WTC11 (cell line): ENCODE results near the gene ZMPSTE24. TPM values are rescaled to one million over a fixed set of nuclear protein-coding genes. Genes with fewer than 3 reads are reported as not detected.

Experiments
- ATAC-seq: fragments of 200-7000 bp; cut with Tn5 transposase; 2 replicates; pipeline ENCODE4 v1.10.0; 2021; ENCODE audit warnings: mild to moderate bottlenecking, moderate library complexity
- CTCF ChIA-PET: fragments of 300-600 bp; sonication (Branson Sonifier 250); formaldehyde crosslinking; loops from one replicate; lab custom pipeline; 2021; ENCODE audit warnings: antibody characterized with exemption; lab: Charles Lee
- POLR2A ChIA-PET: fragments of 350-600 bp; sonication (Branson Sonifier 250); formaldehyde crosslinking; loops from one replicate; lab custom pipeline; 2021; ENCODE audit warnings: antibody characterized with exemption; lab: Charles Lee
- DNase-seq: peaks from one replicate; pipeline ENCODE4 v3.0.0; 2021; ENCODE audit warnings: low spot score
- H3K27ac Mint-ChIP-seq: 2 replicates; pipeline ENCODE4 v1.8.0; 2021; ENCODE audit warnings: mixed read lengths
- H3K27me3 Mint-ChIP-seq: 2 replicates; pipeline ENCODE4 v1.8.0; 2021; ENCODE audit warnings: low read depth, mild to moderate bottlenecking, moderate library complexity, mixed read lengths
- H3K36me3 Mint-ChIP-seq: 2 replicates; pipeline ENCODE4 v1.8.0; 2021; ENCODE audit warnings: mixed read lengths
- H3K4me1 Mint-ChIP-seq: 2 replicates; pipeline ENCODE4 v1.8.0; 2022; ENCODE audit warnings: mixed read lengths
- H3K4me3 Mint-ChIP-seq: 2 replicates; pipeline ENCODE4 v1.8.0; 2021; ENCODE audit warnings: mild to moderate bottlenecking, moderate library complexity, mixed read lengths
- H3K9me3 Mint-ChIP-seq: 2 replicates; pipeline ENCODE4 v1.8.0; 2021; ENCODE audit warnings: mixed read lengths
- CBFB ChIP-seq: sonication (generic); formaldehyde crosslinking; IDR thresholded peaks from 2 replicates; pipeline ENCODE4 v1.8.1; 2022; ENCODE audit warnings: mild to moderate bottlenecking, low read depth, missing genetic modification reagents
- EMX1 ChIP-seq: fragments of 250-450 bp; sonication (Bioruptor Pico); IDR thresholded peaks from 2 replicates; pipeline ENCODE4 v1.8.0; 2021; ENCODE audit warnings: mild to moderate bottlenecking
- HMGA2 ChIP-seq: fragments of 250-450 bp; sonication (Bioruptor Pico); IDR thresholded peaks from 2 replicates; pipeline ENCODE4 v1.4.0; 2021; ENCODE audit warnings: mild to moderate bottlenecking, moderate library complexity
- JAZF1 ChIP-seq: fragments of 250-450 bp; sonication (Bioruptor Pico); IDR thresholded peaks from 2 replicates; pipeline ENCODE4 v1.9.0; 2021; ENCODE audit warnings: moderate library complexity, mild to moderate bottlenecking, inconsistent platforms
- MYBL2 ChIP-seq: sonication (generic); formaldehyde crosslinking; IDR thresholded peaks from 2 replicates; pipeline ENCODE4 v1.8.1; 2023; ENCODE audit warnings: mild to moderate bottlenecking, moderate library complexity, missing genetic modification reagents
- NFYB ChIP-seq: sonication (generic); formaldehyde crosslinking; conservative IDR thresholded peaks from 2 replicates; pipeline ENCODE4 v1.8.0; 2022; ENCODE audit warnings: low read depth, missing genetic modification reagents
- SMAD3 ChIP-seq: sonication (generic); formaldehyde crosslinking; IDR thresholded peaks from 2 replicates; pipeline ENCODE4 v1.8.0; 2022; ENCODE audit warnings: missing genetic modification reagents, mild to moderate bottlenecking, borderline replicate concordance
- SP1 ChIP-seq: sonication (generic); formaldehyde crosslinking; conservative IDR thresholded peaks from 2 replicates; pipeline ENCODE4 v1.8.1; 2022; ENCODE audit warnings: missing genetic modification reagents
- TCF7 ChIP-seq: sonication (generic); formaldehyde crosslinking; IDR thresholded peaks from 2 replicates; pipeline ENCODE4 v1.8.0; 2022; ENCODE audit warnings: mild to moderate bottlenecking, low read depth, missing genetic modification reagents, moderate library complexity
- ZNF317 ChIP-seq: sonication (generic); formaldehyde crosslinking; IDR thresholded peaks from 2 replicates; pipeline ENCODE4 v1.8.1; 2023; ENCODE audit warnings: low read depth, mild to moderate bottlenecking, moderate library complexity, missing genetic modification reagents, borderline replicate concordance
- ZNF423 ChIP-seq: fragments of 250-450 bp; sonication (Bioruptor Pico); IDR thresholded peaks from 2 replicates; pipeline ENCODE4 v2.1.2; 2022; ENCODE audit warnings: mild to moderate bottlenecking, moderate library complexity
- ZNF671 ChIP-seq: fragments of 250-450 bp; sonication (Bioruptor Pico); IDR thresholded peaks from 2 replicates; pipeline ENCODE4 v1.8.0; 2021; ENCODE audit warnings: mild to moderate bottlenecking
- ZSCAN18 ChIP-seq: fragments of 250-450 bp; sonication (Bioruptor Pico); IDR thresholded peaks from 2 replicates; pipeline ENCODE4 v2.1.2; 2022; ENCODE audit warnings: mild to moderate bottlenecking, moderate library complexity
- total RNA-seq: library from RNA; stranded (reverse); gene quantifications from 3 replicates; pipeline ENCODE4 v1.2.3, GENCODE V29; 2021
- TF ChIP-seq, protein P1 (sequence below): sonication (generic); formaldehyde crosslinking; IDR thresholded peaks from 2 replicates; pipeline ENCODE4 v1.8.0; 2022; ENCODE audit warnings: mild to moderate bottlenecking, missing genetic modification reagents

Gene ZMPSTE24
- total RNA-seq, 1 experiment from 2014 or later: 31.7 TPM

DNA sequence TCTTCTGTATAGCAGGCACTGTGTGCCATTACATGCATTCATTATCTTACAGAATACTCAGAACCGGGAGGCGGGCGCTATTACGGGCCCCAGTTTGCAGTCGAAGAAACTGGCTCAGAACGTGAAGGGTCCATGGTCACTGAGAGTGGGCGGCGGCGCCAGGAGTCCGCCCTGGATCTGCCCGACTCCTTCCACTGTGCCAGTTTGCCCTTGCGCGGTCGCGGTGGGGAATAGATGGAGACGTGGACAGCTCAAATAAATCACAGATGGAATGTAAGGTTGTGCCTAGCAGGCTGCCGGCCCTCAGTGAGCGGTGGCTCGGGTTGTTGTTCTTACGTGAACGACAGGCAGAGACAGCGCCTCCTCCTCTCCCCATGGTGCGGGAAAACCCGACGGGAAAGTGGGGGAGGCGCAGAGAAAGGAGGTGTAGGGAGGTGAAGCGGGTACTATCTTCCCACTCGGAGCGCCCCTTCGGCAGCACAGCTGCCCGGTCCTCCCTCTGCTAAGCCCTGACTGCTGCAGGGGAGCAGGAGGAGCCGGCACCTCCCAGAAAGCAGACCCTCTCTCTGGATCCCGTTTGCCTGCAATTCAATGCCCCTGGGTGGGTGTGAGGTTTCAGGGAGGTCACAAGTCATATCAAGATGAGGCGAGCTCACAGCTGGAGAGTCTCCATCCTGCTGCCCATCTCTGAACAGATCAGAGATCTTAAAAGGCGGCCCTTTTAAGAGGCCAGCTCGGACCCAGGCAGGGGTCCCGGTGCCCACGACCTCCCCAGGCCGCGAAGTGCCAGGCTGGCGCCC is 58.0 kb downstream of the ZMPSTE24 start:
- H3K36me3 Mint-ChIP-seq: no peaks in the 10 kb centered on the region
- H3K4me3 Mint-ChIP-seq: peak overlapping the region; percentile 73
- H3K9me3 Mint-ChIP-seq: no peaks in the 10 kb centered on the region
- H3K27me3 Mint-ChIP-seq: peaks cover 80% of the 10 kb centered on the region
- ATAC-seq (no peak), DNase-seq (peak; percentile 31)
- TF ChIP-seq MYBL2 (CRISPR knock-in tag) (0 out of 2 replicates have a peak, but pooled peaks have one; percentile 19), JAZF1 (CRISPR knock-in tag) (no peak), ZNF671 (CRISPR knock-in tag) (no peak), HMGA2 (CRISPR knock-in tag) (no peak), NFYB (no peak), SP1 (CRISPR knock-in tag) (peak; percentile 26; the same call in 1 of the 2 replicates), EMX1 (CRISPR knock-in tag) (no peak), ZSCAN18 (CRISPR knock-in tag) (no peak)
- H3K27ac Mint-ChIP-seq: no peak overlapping the region
- peaks cover 20% of the 10 kb centered on the region for H3K4me1 Mint-ChIP-seq
- ChIA-PET POLR2A (no interaction called here), CTCF (interaction anchor here (0.5 to 9.1 kb wide), 36 partner anchors 10 to 648 kb away, joined by 3 to 151 read pairs (median 5); partner anchors contain the start of genes SMAP2, ZFP69B and ZMPSTE24)

DNA sequence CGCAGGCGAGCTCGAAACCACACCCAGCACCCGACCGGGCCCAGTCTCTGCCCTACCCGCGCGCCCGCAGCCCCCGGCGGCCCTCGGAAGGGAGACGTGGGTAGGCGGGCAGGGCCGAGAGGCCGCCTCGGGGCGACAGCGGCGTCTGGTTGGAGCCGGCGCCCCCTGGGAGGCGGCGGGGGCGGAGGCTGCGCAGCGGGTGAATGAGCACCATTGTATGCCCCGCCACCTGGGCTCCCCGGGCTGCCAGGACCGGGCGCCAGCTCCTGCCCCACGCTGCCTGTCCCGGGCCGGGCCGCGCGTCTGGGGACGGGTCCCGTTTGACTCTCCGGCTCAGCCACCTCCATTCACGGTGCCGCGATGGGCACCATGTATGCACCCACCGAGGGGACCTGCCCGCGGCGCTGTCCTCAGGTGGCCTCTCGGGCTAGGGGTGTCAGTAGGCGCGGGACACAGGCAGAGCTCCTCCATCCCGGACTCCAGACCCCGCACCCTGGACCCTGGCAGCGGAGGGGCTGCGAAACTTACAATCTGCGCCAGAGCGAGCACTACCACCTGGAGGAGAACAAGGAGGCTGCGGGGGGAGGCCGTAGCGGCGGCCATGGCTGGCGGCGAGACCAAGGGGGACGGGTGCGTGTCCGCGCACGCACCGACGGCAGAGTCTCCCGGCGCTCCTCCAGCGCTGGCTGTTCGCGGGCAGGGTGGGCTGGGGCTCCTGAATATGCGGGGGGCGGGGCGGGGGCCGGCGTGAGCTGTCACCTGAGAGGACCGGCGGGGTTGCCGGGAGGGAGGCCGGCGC is 58.8 kb downstream of the ZMPSTE24 start, which contains the start of gene COL9A2:
Gene COL9A2, minus strand, starts transcription at position 692 of the 799 bp plus-strand sequence. Its CDS starts 89 bp downstream, at position 603.
- peaks cover 20% of the 10 kb centered on the region for H3K4me1 Mint-ChIP-seq
- ATAC-seq: peak; percentile 3
- CTCF ChIA-PET: interaction anchor here (0.5 to 9.1 kb wide), 15 partner anchors 11 to 284 kb away, joined by 3 to 151 read pairs (median 5); partner anchors contain the start of genes SMAP2 and ZMPSTE24
- TF ChIP-seq CBFB (CRISPR knock-in tag) (no peak), ZNF423 (CRISPR knock-in tag) (peak; percentile 66; the same call in 1 of the 2 replicates), HMGA2 (CRISPR knock-in tag) (no peak)
- TF ChIP-seq, all 79 proteins: peak for 1
- POLR2A ChIA-PET: interaction anchor here (0.6 kb wide), 2 partner anchors 70 to 173 kb away, joined by 3 to 6 read pairs; no protein-coding TSS in a partner anchor
- DNase-seq: peak; percentile 41
- no peaks in the 10 kb centered on the region for H3K9me3 Mint-ChIP-seq
- no peak within 1 kb of the TSS for H3K27ac Mint-ChIP-seq
- H3K4me3 Mint-ChIP-seq: peak within 1 kb of the TSS; percentile 73
- peaks cover 76% of the 10 kb centered on the region for H3K27me3 Mint-ChIP-seq
- H3K36me3 Mint-ChIP-seq: no peaks in the 10 kb centered on the region

GRCh38 chr1:40317394-40318074 is 59.5 kb downstream of the ZMPSTE24 start:
- peaks cover 20% of the 10 kb centered on the region for H3K4me1 Mint-ChIP-seq
- H3K27me3 Mint-ChIP-seq: peaks cover 73% of the 10 kb centered on the region
- ATAC-seq: peak; percentile 20
- TF ChIP-seq ZNF317 (no peak), SMAD3 (CRISPR knock-in tag) (no peak), TCF7 (CRISPR knock-in tag) (no peak)
- TF ChIP-seq, protein P1, sequence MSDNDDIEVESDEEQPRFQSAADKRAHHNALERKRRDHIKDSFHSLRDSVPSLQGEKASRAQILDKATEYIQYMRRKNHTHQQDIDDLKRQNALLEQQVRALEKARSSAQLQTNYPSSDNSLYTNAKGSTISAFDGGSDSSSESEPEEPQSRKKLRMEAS (CRISPR knock-in tag): no peak
- H3K27ac Mint-ChIP-seq: no peak overlapping the region
- CTCF ChIA-PET: interaction anchor here (1.0 to 9.1 kb wide), 10 partner anchors 18 to 285 kb away, joined by 3 to 151 read pairs (median 4); no protein-coding TSS in a partner anchor
- H3K4me3 Mint-ChIP-seq: peak overlapping the region; percentile 65
- POLR2A ChIA-PET: interaction anchor here (0.6 to 0.8 kb wide), 3 partner anchors 19 to 174 kb away, joined by 3 to 6 read pairs (median 3); no protein-coding TSS in a partner anchor
- DNase-seq: no peak
- H3K9me3 Mint-ChIP-seq: no peaks in the 10 kb centered on the region
- H3K36me3 Mint-ChIP-seq: no peaks in the 10 kb centered on the region
